GM19099 (cell line): ENCODE data around the gene GRAMD1C.

Source experiments
- POLR2A ChIP-seq: IDR thresholded peaks from 3 replicates; pipeline ENCODE4 v1.6.1; 2011; ENCODE audit warnings: low read depth; ENCODE audit not compliant: insufficient read length; ENCODE audit errors: extremely low read depth

GRAMD1C gene

GRCh38 chr3:113838631-113839209, at the start of gene GRAMD1C:
GRAMD1C (plus strand) TSS chr3:113838788; CDS start chr3:113838910, 122 bp downstream.
- TF ChIP-seq POLR2A: peak; percentile 14

- no peak for TF ChIP-seq POLR2A
These were observed 47.2 kb upstream of the GRAMD1C start for GRCh38 chr3:113791381-113791780.

- no peak for TF ChIP-seq POLR2A
These were observed 44.1 kb upstream of the GRAMD1C start for GRCh38 chr3:113794526-113794925.

GRCh38 chr3:113795693-113796092, 42.9 kb upstream of the GRAMD1C start:
- no peak for TF ChIP-seq POLR2A

GRCh38 chr3:113802795-113803455, 35.7 kb upstream of the GRAMD1C start:
- TF ChIP-seq POLR2A: no peak

GRCh38 chr3:113804661-113805060, 33.9 kb upstream of the GRAMD1C start:
- TF ChIP-seq POLR2A: no peak

GRCh38 chr3:113805249-113805648, 33.3 kb upstream of the GRAMD1C start:
- TF ChIP-seq POLR2A: no peak

GRCh38 chr3:113812854-113813253, 25.7 kb upstream of the GRAMD1C start:
- no peak for TF ChIP-seq POLR2A

- no peak for TF ChIP-seq POLR2A
These were observed 18.7 kb upstream of the GRAMD1C start for GRCh38 chr3:113819866-113820265.

- no peak for TF ChIP-seq POLR2A
These were observed 13.5 kb upstream of the GRAMD1C start for GRCh38 chr3:113825090-113825489.

- TF ChIP-seq POLR2A: no peak
These were observed 10.0 kb upstream of the GRAMD1C start for GRCh38 chr3:113828600-113828999.

- peak; percentile 23 for TF ChIP-seq POLR2A
These were observed 8.8 kb upstream of the GRAMD1C start for GRCh38 chr3:113829576-113830354.

GRCh38 chr3:113831103-113831355, 7.6 kb upstream of the GRAMD1C start:
- no peak for TF ChIP-seq POLR2A

GRCh38 chr3:113832477-113833164, 6.0 kb upstream of the GRAMD1C start:
- TF ChIP-seq POLR2A: no peak

- no peak for TF ChIP-seq POLR2A
These were observed 3.6 kb upstream of the GRAMD1C start for GRCh38 chr3:113834983-113835382.

GRCh38 chr3:113839551-113839950, 963 bp downstream of the GRAMD1C start:
- no peak for TF ChIP-seq POLR2A
